Measurements from ENCODE around the gene ASF1B. TPM values are rescaled to one million over a fixed set of nuclear protein-coding genes. Genes with fewer than 3 reads are reported as not detected.

Gene ASF1B
- total RNA-seq (2022; extraction: Qiagen RNA extraction): 25.2 to 28.6 TPM (median 28.1 TPM) in 5 replicates

DNA sequence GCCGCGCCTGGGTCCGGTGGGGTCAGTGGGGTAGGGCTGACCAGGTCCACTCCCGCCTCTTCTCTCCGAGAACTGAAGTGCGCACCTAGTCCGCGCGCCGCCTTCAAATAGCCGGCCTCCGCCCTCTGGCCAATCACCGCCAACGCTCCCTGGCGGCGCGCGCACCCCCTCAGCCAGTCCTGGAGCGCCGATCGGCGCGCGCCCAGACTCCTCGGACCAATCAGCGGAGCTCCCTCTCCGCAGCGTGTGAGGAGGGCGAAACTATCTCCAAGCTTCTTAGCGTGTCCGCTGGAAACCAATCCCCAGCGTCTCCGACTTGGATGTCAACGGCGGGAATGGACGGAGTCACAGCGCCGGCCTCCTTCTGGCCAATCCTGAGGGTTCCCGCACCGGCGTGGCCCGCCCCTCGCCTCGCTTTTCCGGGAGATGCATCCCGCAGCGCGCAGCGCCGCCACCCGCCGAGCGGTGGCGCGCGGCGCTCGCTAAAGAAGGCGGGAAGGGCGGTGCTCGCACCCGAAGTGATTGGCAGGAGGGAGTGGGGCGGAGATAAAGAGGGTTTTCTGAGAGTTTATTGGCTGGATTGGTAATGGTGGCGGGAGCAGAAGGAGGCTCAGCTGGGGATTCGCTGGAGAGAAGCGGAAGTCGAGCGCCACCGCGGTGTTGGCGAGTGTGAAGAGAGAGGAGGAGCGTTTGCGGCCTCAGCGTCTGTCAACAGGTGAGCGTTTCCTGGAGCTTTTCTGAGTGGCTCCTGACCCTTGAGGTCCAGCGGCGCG lies at the start of gene ASF1B:
Gene ASF1B (minus strand): TSS at position 81 of the 773 bp plus-strand sequence. CDS start 133 bp downstream, outside the sequence.

DNA sequence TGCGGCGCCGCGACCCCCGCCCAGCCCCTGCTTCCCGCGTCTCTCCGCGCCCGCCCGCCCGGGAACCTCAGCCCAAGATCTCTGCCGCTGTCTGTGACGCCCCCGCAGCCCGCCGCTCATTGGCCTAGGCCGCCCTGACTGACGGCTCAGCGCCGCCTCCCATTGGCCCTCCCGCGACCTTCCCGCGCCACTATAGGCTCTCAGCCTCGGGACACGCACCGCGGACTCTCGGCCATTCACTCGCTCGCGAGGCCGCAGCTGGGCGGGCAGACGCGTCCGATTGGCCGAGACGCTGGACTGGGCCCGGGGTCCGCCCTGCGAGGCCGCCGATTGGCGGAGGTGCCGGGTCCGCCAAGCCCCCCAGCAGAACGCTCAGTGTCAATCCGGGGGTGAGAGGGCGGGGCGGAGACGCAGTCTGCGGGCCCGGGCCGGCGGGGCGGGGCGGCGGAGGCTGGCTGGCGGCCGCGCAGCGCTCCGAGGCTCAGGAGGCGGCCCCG lies 18.7 kb downstream of the ASF1B start, which contains the start of gene PRKACA:
Gene PRKACA (minus strand): TSS at position 95 of the 497 bp plus-strand sequence. CDS start 215 bp downstream, outside the sequence.

DNA sequence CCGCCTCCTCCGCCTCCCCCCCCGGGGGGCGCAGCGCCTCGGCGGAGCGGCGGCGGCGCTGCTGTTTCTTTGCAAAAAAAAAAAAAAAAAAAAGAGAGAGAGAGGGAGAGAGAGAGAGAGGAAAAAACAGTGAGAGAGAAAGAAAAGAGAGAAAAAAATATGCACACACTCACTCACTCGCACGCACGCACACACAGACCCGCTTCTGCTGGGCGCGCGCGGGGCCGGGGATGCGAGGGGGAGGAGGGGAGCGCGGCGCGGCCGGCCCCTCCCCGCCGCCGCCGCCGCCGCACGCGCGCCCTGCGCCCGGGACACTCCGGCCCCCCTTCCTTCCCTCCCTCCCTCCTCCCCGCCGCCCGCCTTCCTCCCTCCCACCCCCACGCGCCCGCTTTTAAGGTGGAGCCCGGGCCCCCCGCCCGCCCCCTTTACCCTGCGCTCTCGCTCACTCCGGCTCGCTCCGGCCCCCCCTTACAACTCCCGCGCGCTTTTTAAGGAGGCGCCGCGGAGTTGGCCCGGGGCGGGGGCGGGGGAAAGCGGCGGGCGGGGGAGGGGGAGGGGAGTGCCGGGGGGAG lies 45.8 kb downstream of the ASF1B start, which contains the start of gene SAMD1:
Gene SAMD1 (minus strand): TSS at position 243 of the 572 bp plus-strand sequence.

DNA sequence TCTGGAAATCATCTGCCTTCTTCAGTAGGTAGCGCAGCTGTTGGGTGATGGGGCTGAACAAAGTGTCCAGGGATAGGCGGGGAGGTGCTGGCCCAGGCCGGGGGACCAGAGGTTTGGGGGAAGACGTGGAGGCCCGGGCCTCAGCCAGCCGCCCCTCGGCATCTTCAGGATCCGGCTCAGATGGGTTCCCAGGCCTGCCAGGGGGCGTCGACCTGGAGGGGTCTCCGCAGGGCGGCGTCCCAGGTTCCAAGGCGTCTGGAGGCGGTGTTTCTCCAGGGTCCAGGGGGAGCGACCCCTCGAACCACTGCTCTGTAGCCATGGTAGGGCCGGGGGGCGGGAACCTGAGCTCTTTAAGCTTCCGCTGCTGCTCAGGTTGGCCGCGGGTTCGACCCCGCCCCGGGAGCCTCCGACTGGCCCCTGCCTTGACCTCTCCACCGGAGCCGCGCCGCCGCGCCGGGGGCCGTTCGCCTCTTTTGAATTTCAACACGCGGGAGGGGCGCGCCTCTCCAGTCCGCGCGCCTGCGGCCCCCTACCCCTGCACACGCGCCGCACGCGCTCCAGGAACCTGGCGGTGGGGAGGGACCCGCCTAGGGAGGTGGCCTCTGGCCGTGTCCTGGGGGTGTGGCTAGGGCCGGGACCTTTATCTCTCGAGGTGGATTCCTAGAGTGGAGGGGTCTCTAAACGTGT lies 50.9 kb downstream of the ASF1B start, which contains the start of gene C19orf67:
Gene C19orf67 (minus strand): TSS at position 475 of the 687 bp plus-strand sequence. CDS start 156 bp downstream, at position 319.

DNA sequence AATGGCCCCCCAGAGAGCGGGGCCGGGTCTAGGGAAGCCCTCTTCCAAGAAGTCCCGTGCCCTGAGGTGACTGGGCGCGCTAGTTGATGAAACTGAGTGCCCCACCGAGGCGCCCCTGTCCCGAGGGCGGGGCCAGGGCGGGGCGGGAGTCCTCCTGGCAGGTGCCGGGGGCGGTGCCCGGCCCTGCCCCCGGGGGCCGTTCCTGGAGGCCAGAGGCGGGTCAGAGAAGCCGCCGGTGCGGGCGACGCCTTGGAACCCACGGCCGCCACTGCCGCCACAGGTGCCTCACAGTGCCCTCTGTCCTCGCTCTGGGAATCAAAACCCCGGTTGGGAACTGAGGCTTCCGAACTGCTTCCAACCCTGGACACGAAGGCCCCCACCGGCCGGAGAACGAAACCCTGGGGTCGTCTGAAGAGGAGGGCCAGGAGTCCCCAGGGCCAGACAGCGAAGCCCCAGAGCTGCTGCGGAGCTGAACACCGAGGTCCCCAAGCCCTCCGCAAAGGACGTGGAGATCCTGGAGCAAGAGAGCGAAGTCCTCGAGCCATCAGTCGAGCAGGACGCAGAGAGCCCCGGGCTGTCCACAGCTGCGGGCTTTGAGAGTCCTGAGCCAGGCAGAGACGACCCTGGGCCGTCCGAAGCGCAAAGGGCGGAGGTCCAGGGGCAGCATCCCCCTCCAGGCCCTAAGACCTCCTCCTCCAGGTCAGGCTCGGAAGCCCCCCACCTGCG lies 63.7 kb downstream of the ASF1B start, which contains the start of gene MISP3:
Gene MISP3 (plus strand): TSS at position 252 of the 726 bp plus-strand sequence. CDS start 524 bp downstream, outside the sequence.

Other genes starting within 250 kb of the ASF1B start
- 0.51 to 0.96 TPM (median 0.64 TPM) in 5 replicates for gene BRME1, start 230.5 kb downstream of the ASF1B start, total RNA-seq (2022; extraction: Qiagen RNA extraction)
- gene CC2D1A, start 230.4 kb downstream of the ASF1B start, total RNA-seq (2022; extraction: Qiagen RNA extraction): 6.3 to 10.5 TPM (median 10.4 TPM) in 5 replicates
- 1.2 to 1.5 TPM (median 1.2 TPM) in 5 replicates for gene PODNL1, start 198.2 kb downstream of the ASF1B start, total RNA-seq (2022; extraction: Qiagen RNA extraction)
- gene DCAF15, start 184.1 kb downstream of the ASF1B start, total RNA-seq (2022; extraction: Qiagen RNA extraction): 16.7 to 20.8 TPM (median 19.9 TPM) in 5 replicates
- gene RFX1, start 130.3 kb downstream of the ASF1B start, total RNA-seq (2022; extraction: Qiagen RNA extraction): 2.1 to 5.1 TPM (median 5.1 TPM) in 5 replicates
- not detected in 5 replicates for gene RLN3, start 108.4 kb downstream of the ASF1B start, total RNA-seq (2022; extraction: Qiagen RNA extraction)
- gene IL27RA, start 104.8 kb downstream of the ASF1B start, total RNA-seq (2022; extraction: Qiagen RNA extraction): 7.0 to 10.6 TPM (median 8.7 TPM) in 5 replicates
- 1.5 to 2.1 TPM (median 1.9 TPM) in 5 replicates for gene PALM3, start 74.5 kb downstream of the ASF1B start, total RNA-seq (2022; extraction: Qiagen RNA extraction)
- gene MISP3, start 63.8 kb downstream of the ASF1B start, total RNA-seq (2022; extraction: Qiagen RNA extraction): 2.0 to 4.6 TPM (median 3.6 TPM) in 5 replicates
- gene C19orf67, start 50.8 kb downstream of the ASF1B start, total RNA-seq (2022; extraction: Qiagen RNA extraction): not detected in 5 replicates
- 26.8 to 44.2 TPM (median 40.6 TPM) in 5 replicates for gene SAMD1, start 45.8 kb downstream of the ASF1B start, total RNA-seq (2022; extraction: Qiagen RNA extraction)
- 33.2 to 40.2 TPM (median 37.5 TPM) in 5 replicates for gene PRKACA, start 18.8 kb downstream of the ASF1B start, total RNA-seq (2022; extraction: Qiagen RNA extraction)
- gene ADGRL1, start 69.6 kb upstream of the ASF1B start, total RNA-seq (2022; extraction: Qiagen RNA extraction): 5.3 to 10.0 TPM (median 8.7 TPM) in 5 replicates
- 66.9 to 87.5 TPM (median 83.9 TPM) in 5 replicates for gene ADGRE5, start 244.9 kb upstream of the ASF1B start, total RNA-seq (2022; extraction: Qiagen RNA extraction)

All from A549 treated with dexamethasone at 1 μM for 4 hours (cell line).